SK-N-SH (cell line): ENCODE results near the gene EPB41L2. TPM values are rescaled to one million over a fixed set of nuclear protein-coding genes. Genes with fewer than 3 reads are reported as not detected.

ENCODE experiments used
- CTCF ChIA-PET: fragments of 300-600, 350-600 bp; formaldehyde crosslinking; extraction: SDS; loops from one replicate; lab custom pipeline; 2021; lab: Yijun Ruan, JAX
- POLR2A ChIA-PET: fragments of 350-600 bp; sonication (Branson Sonifier 250); formaldehyde crosslinking; extraction: SDS; loops from one replicate; lab custom pipeline; 2020; ENCODE audit warnings: antibody characterized with exemption, inconsistent platforms; lab: Yijun Ruan, JAX
- DNase-seq: peaks from one replicate; pipeline ENCODE4 v3.0.0; 2012
- H2AFZ ChIP-seq: fragments of 200-600 bp; sonication (generic); 2 replicates; pipeline ENCODE4 v1.8.1; 2016; ENCODE audit warnings: antibody characterized with exemption, mild to moderate bottlenecking, low read depth
- H3F3A ChIP-seq: fragments of 200-600 bp; sonication (generic); replicated peaks from 2 replicates; pipeline ENCODE3; 2016; ENCODE audit warnings: antibody characterized with exemption, mild to moderate bottlenecking; ENCODE audit not compliant: insufficient read depth
- H3K27ac ChIP-seq, 2 experiments: fragments of 200-500 bp in 1 of 2; fragments of 200-600 bp in 1 of 2; sonication (Bioruptor generic) in 1 of 2; sonication (generic), shearing (Covaris generic) in 1 of 2; 2 replicates each; pipeline versions ENCODE4 v1.5.1 to v1.6.1; 2014 to 2016; ENCODE audit warnings: low read depth in 2 of 2, inconsistent platforms in 1 of 2, low read length in 1 of 2, mild to moderate bottlenecking in 1 of 2, mixed read lengths in 1 of 2
- H3K27me3 ChIP-seq: fragments of 200-600 bp; sonication (generic), shearing (Covaris generic); 2 replicates; pipeline ENCODE4 v1.6.1; 2016; ENCODE audit warnings: mixed run types; ENCODE audit not compliant: insufficient read depth
- H3K36me3 ChIP-seq, 2 experiments: fragments of 200-500 bp in 1 of 2; fragments of 200-600 bp in 1 of 2; sonication (Bioruptor generic) in 1 of 2; sonication (generic) in 1 of 2; replicated peaks in 1 of 2; 2 replicates each; pipeline versions ENCODE3 to v1.5.1; 2014 to 2016; ENCODE audit warnings: low read length in 1 of 2, mild to moderate bottlenecking in 1 of 2; ENCODE audit not compliant: insufficient read depth in 2 of 2, control insufficient read depth in 1 of 2
- H3K4me1 ChIP-seq, 2 experiments: fragments of 200-500 bp in 1 of 2; fragments of 200-600 bp in 1 of 2; sonication (Bioruptor generic) in 1 of 2; sonication (generic), shearing (Covaris generic) in 1 of 2; 2 replicates each; pipeline versions ENCODE4 v1.5.1 to v1.6.1; 2014 to 2016; ENCODE audit warnings: low read depth in 1 of 2, low read length in 1 of 2, mixed run types in 1 of 2; ENCODE audit not compliant: insufficient read depth in 2 of 2, control insufficient read depth in 1 of 2
- H3K4me2 ChIP-seq: fragments of 200-600 bp; sonication (generic), shearing (Covaris generic); 2 replicates; pipeline ENCODE4 v1.6.1; 2017; ENCODE audit warnings: mixed run types
- H3K4me3 ChIP-seq, 2 experiments: fragments of 200-500 bp in 1 of 2; fragments of 200-600 bp in 1 of 2; sonication (Bioruptor generic) in 1 of 2; sonication (generic), shearing (Covaris generic) in 1 of 2; 2 replicates each; pipeline versions ENCODE4 v1.5.1 to v1.8.1; 2014 to 2016; ENCODE audit warnings: low read depth in 2 of 2, inconsistent platforms in 1 of 2, low read length in 1 of 2, mild to moderate bottlenecking in 1 of 2, mixed read lengths in 1 of 2, moderate library complexity in 1 of 2
- H3K79me2 ChIP-seq: fragments of 200-600 bp; sonication (generic); 2 replicates; pipeline ENCODE4 v1.8.1; 2017; ENCODE audit warnings: mild to moderate bottlenecking; ENCODE audit not compliant: insufficient read depth
- H3K9ac ChIP-seq: fragments of 200-600 bp; sonication (generic); 2 replicates; pipeline ENCODE4 v1.6.1; 2017; ENCODE audit warnings: mixed run types
- H3K9me2 ChIP-seq: fragments of 200-600 bp; sonication (generic); 2 replicates; pipeline ENCODE4 v1.6.1; 2017; ENCODE audit warnings: mixed run types
- H3K9me3 ChIP-seq: fragments of 200-600 bp; sonication (generic); 2 replicates; pipeline ENCODE4 v1.6.1; 2017; ENCODE audit warnings: mixed run types, mild to moderate bottlenecking, moderate library complexity
- H4K20me1 ChIP-seq: fragments of 200-600 bp; sonication (generic); 2 replicates; pipeline ENCODE4 v1.6.1; 2017; ENCODE audit warnings: mild to moderate bottlenecking, mixed run types; ENCODE audit not compliant: insufficient read depth
- CHD2 ChIP-seq: fragments of 150-350 bp; IDR thresholded peaks from 2 replicates; pipeline ENCODE4 v1.6.1; 2018; ENCODE audit warnings: low read length; ENCODE audit not compliant: partially characterized antibody
- ELF1 ChIP-seq: IDR thresholded peaks from 2 replicates; pipeline ENCODE4 v1.4.0; 2012
- EP300 ChIP-seq, 2 experiments: IDR thresholded peaks; 2 replicates each; pipeline versions ENCODE4 v1.4.0 to v1.6.1; 2012; ENCODE audit warnings: borderline replicate concordance in 1 of 2, low read depth in 1 of 2, low read length in 1 of 2
- FOSL2 ChIP-seq: IDR thresholded peaks from 2 replicates; pipeline ENCODE4 v1.4.0; 2012; ENCODE audit warnings: low read depth, mild to moderate bottlenecking, moderate library complexity, borderline replicate concordance
- FOXM1 ChIP-seq: IDR thresholded peaks from 2 replicates; pipeline ENCODE4 v1.4.0; 2012; ENCODE audit warnings: low read depth, mild to moderate bottlenecking
- GABPA ChIP-seq: IDR thresholded peaks from 2 replicates; pipeline ENCODE4 v1.4.0; 2012; ENCODE audit warnings: low read depth, mild to moderate bottlenecking
- GATA2 ChIP-seq: sonication (generic); formaldehyde crosslinking; IDR thresholded peaks from 2 replicates; pipeline ENCODE4 v1.5.0; 2020; ENCODE audit warnings: mild to moderate bottlenecking, missing genetic modification reagents
- JUND ChIP-seq: IDR thresholded peaks from 2 replicates; pipeline ENCODE4 v1.4.0; 2012
- MEF2A ChIP-seq: IDR thresholded peaks from 2 replicates; pipeline ENCODE4 v1.4.0; 2012; ENCODE audit warnings: low read depth, borderline replicate concordance
- NRF1 ChIP-seq: IDR thresholded peaks from 2 replicates; pipeline ENCODE4 v1.6.1; 2012; ENCODE audit warnings: low read depth, mild to moderate bottlenecking, low read length
- PBX3 ChIP-seq: IDR thresholded peaks from 2 replicates; pipeline ENCODE4; 2012
- POLR2AphosphoS5 ChIP-seq: IDR thresholded peaks from 2 replicates; pipeline ENCODE4 v1.6.1; 2012; ENCODE audit warnings: low read depth, low read length
- RFX5 ChIP-seq: IDR thresholded peaks from 2 replicates; pipeline ENCODE4 v1.6.1; 2012; ENCODE audit warnings: mild to moderate bottlenecking, improper control_type of control experiment, low read length
- SMC3 ChIP-seq: IDR thresholded peaks from 2 replicates; pipeline ENCODE4 v1.6.1; 2012; ENCODE audit warnings: low read depth, low read length, improper control_type of control experiment
- TCF12 ChIP-seq: IDR thresholded peaks from 2 replicates; pipeline ENCODE4 v1.4.0; 2012
- YY1 ChIP-seq: IDR thresholded peaks from 2 replicates; pipeline ENCODE4 v1.4.0; 2012; ENCODE audit warnings: low read depth, mild to moderate bottlenecking
- WGBS: methylation state at CpG from one replicate; pipeline ENCODE4 v1.1.6; 2017; ENCODE audit warnings: low lambda C conversion rate; 5-methylcytosine and 5-hydroxymethylcytosine counted together
- polyA plus RNA-seq, 3 experiments: library from polyadenylated mRNA; depleted of rRNA; stranded (reverse); fragments of >200 nt; gene quantifications; 2 replicates each; pipeline ENCODE4 v1.2.3, GENCODE V29; 2012
- TF ChIP-seq, protein P1 (sequence below): IDR thresholded peaks from 2 replicates; pipeline ENCODE4 v1.4.0; 2012; ENCODE audit warnings: low read depth, borderline replicate concordance
- TF ChIP-seq, protein P2 (sequence below): IDR thresholded peaks from 2 replicates; pipeline ENCODE4 v1.6.1; 2012; ENCODE audit warnings: mild to moderate bottlenecking, low read depth, low read length, moderate library complexity

EPB41L2 gene
- polyA plus RNA-seq, 1 of the 3 experiments (the other 2 are of a cell fraction) = 1.4 TPM

DNA sequence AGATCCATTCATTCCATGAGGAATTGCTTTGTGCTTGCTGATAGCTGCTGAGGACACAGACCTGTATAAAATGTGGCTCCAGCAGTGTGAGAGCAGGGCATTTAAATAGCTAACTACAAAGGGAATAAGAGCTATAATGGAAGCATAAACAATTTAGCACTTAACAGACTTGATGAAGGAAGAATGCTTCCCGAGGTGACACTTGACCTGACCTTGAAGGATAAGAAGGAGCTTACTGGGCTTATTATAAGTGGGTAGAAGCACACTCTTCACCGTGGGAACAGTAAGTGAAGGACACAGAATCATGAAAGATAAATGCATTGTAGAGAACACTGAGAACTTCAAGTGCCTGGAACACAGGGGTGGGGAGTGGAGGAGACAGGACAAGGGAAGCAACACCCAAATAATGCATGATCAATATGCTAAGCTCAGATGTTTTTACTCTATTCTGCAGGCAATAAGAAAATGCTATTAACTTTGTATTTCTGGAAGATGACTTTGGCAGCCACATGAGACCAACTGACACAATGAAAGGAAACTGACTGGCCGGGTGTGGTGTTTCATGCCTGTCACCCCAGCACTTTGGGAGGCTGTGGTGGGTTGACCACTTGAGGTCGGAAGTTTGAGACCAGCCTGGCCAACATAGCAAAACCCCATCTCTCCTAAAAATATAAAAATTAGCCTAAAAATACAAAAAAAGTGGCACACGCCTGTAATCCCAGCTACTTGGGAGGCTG is 84.2 kb downstream of the EPB41L2 start:
- 13% methylated on average over 5 of the region's 5 CpGs for WGBS
- H3K4me2 ChIP-seq = no peak overlapping the region
- H4K20me1 ChIP-seq = no peaks in the 10 kb centered on the region
- no peak overlapping the region for H3K27ac ChIP-seq
- no peaks in the 10 kb centered on the region for H3K9me2 ChIP-seq
- no peak for DNase-seq
- H3K4me3 ChIP-seq = no peak overlapping the region
- no peaks in the 10 kb centered on the region for H3K79me2 ChIP-seq
- no peak overlapping the region for H3K9ac ChIP-seq
- no peak overlapping the region for H2AFZ ChIP-seq
- no peaks in the 10 kb centered on the region; the same call in 1 of the 2 replicates for H3K27me3 ChIP-seq
- H3F3A ChIP-seq = no peaks in the 10 kb centered on the region
- no peaks in the 10 kb centered on the region for H3K9me3 ChIP-seq
- H3K36me3 ChIP-seq = no peaks in the 10 kb centered on the region
- CTCF ChIA-PET = interaction anchor here (1.2 kb wide), 1 partner anchor 94 kb away, joined by 3 read pairs; no protein-coding TSS in a partner anchor
- POLR2A ChIA-PET = no interaction called here
- TF ChIP-seq TCF12 = no peak
- TF ChIP-seq, protein P1, sequence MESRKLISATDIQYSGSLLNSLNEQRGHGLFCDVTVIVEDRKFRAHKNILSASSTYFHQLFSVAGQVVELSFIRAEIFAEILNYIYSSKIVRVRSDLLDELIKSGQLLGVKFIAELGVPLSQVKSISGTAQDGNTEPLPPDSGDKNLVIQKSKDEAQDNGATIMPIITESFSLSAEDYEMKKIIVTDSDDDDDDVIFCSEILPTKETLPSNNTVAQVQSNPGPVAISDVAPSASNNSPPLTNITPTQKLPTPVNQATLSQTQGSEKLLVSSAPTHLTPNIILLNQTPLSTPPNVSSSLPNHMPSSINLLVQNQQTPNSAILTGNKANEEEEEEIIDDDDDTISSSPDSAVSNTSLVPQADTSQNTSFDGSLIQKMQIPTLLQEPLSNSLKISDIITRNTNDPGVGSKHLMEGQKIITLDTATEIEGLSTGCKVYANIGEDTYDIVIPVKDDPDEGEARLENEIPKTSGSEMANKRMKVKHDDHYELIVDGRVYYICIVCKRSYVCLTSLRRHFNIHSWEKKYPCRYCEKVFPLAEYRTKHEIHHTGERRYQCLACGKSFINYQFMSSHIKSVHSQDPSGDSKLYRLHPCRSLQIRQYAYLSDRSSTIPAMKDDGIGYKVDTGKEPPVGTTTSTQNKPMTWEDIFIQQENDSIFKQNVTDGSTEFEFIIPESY = no peak
- TF ChIP-seq RFX5 = no peak
- TF ChIP-seq GATA2 (CRISPR knock-in tag) = no peak
- no peak for TF ChIP-seq YY1
- no peak for TF ChIP-seq FOXM1
- TF ChIP-seq SMC3 = no peak
- no peak for TF ChIP-seq FOSL2
- TF ChIP-seq EP300 (IDR thresholded peaks at IDR 0.05; ENCODE audit: borderline replicate concordance in 1 of 2, low read depth in 1 of 2, low read length in 1 of 2) = no peak
- TF ChIP-seq CHD2 = no peak
- TF ChIP-seq ELF1 = no peak
- no peak for TF ChIP-seq PBX3
- TF ChIP-seq MEF2A = no peak
- H3K4me1 ChIP-seq = peaks cover 0 to 9% of the 10 kb centered on the region in 2 experiments; a peak in 1 of 4 replicates

DNA sequence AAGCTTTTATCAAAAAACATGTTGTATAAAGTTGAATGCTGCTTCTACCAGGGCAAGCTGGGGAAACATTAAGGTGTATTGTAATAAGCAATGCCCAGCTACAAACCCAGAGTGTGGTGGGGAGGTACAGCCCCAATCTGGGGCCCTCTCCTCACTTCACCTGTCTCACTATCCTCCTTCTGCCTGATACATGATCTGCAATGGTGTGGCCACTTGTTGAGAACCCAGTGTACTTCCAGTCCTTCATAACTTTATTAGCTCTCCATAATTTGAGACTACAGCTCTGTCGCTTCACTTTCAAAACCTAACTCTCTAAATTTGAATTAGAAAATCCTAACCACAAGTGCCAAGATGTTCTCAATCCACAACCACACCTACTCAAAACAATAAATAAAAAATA is 84.9 kb downstream of the EPB41L2 start:
- Histone ChIP-seq H3K9me2 (no peaks in the 10 kb centered on the region), H3K4me1 (peaks cover 0 to 9% of the 10 kb centered on the region in 2 experiments; a peak in 1 of 4 replicates), H3K9me3 (no peaks in the 10 kb centered on the region), H3K79me2 (no peaks in the 10 kb centered on the region), H3K27me3 (no peaks in the 10 kb centered on the region; the same call in 1 of the 2 replicates), H3K27ac (no peak overlapping the region), H3K36me3 (no peaks in the 10 kb centered on the region), H3K4me2 (no peak overlapping the region), H4K20me1 (no peaks in the 10 kb centered on the region), H2AFZ (no peak overlapping the region), H3K4me3 (no peak overlapping the region), H3F3A (no peaks in the 10 kb centered on the region), H3K9ac (no peak overlapping the region)
- ChIA-PET POLR2A (no interaction called here), CTCF (interaction anchor here (1.2 kb wide), 1 partner anchor 93 kb away, joined by 3 read pairs; no protein-coding TSS in a partner anchor)
- 8% methylated on average over 1 of the region's 1 CpG for WGBS
- DNase-seq = no peak
- TF ChIP-seq JUND = no peak
- TF ChIP-seq, protein P1 = no peak
- TF ChIP-seq PBX3 = no peak
- TF ChIP-seq GABPA = no peak
- TF ChIP-seq, protein P2, sequence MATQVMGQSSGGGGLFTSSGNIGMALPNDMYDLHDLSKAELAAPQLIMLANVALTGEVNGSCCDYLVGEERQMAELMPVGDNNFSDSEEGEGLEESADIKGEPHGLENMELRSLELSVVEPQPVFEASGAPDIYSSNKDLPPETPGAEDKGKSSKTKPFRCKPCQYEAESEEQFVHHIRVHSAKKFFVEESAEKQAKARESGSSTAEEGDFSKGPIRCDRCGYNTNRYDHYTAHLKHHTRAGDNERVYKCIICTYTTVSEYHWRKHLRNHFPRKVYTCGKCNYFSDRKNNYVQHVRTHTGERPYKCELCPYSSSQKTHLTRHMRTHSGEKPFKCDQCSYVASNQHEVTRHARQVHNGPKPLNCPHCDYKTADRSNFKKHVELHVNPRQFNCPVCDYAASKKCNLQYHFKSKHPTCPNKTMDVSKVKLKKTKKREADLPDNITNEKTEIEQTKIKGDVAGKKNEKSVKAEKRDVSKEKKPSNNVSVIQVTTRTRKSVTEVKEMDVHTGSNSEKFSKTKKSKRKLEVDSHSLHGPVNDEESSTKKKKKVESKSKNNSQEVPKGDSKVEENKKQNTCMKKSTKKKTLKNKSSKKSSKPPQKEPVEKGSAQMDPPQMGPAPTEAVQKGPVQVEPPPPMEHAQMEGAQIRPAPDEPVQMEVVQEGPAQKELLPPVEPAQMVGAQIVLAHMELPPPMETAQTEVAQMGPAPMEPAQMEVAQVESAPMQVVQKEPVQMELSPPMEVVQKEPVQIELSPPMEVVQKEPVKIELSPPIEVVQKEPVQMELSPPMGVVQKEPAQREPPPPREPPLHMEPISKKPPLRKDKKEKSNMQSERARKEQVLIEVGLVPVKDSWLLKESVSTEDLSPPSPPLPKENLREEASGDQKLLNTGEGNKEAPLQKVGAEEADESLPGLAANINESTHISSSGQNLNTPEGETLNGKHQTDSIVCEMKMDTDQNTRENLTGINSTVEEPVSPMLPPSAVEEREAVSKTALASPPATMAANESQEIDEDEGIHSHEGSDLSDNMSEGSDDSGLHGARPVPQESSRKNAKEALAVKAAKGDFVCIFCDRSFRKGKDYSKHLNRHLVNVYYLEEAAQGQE = no peak
- no peak for TF ChIP-seq POLR2AphosphoS5
- no peak for TF ChIP-seq NRF1
- TF ChIP-seq GATA2 (CRISPR knock-in tag) = no peak
